ENCODE measurements around the gene DNAJC12. TPM values are rescaled to one million over a fixed set of nuclear protein-coding genes. Genes with fewer than 3 reads are reported as not detected.
A peak's percentile ranks its signal among the peaks of the same experiment; 100 is the strongest.
"Not testable (repeated sequence)": the region's sequence is repeated elsewhere in the genome, so short reads cannot be mapped to it uniquely, and the experiment has no call there.

DNAJC12 gene
- total RNA-seq, 1 donor from 2014 or later, result 3.7 TPM

GRCh38 chr10:67836972-67837371, 1.0 kb downstream of the DNAJC12 start:
- no peak for TF ChIP-seq CTCF (IDR thresholded peaks at IDR 0.05)
- TF ChIP-seq EZH2 (IDR thresholded peaks at IDR 0.05), result no peak
- no peak for TF ChIP-seq EZH2phosphoT487 (IDR thresholded peaks at IDR 0.05)
- H3K9ac ChIP-seq, result no peak overlapping the region
- H3K27ac ChIP-seq, result no peak overlapping the region
- Mint-ChIP-seq H3K27ac (no peak overlapping the region), H3K36me3 (no peaks in the 10 kb centered on the region), H3K27me3 (ENCODE audit: insufficient read depth, low read depth) (no peaks in the 10 kb centered on the region), H3K4me3 (no peak overlapping the region), H3K4me1 (peaks cover 2% of the 10 kb centered on the region), H3K9me3 (peaks cover 10% of the 10 kb centered on the region)
- H4K20me1 ChIP-seq (ENCODE audit: low read depth), result no peaks in the 10 kb centered on the region
- no peaks in the 10 kb centered on the region for H3K79me2 ChIP-seq (ENCODE audit: low read depth)
- H3K4me3 ChIP-seq, result no peak overlapping the region
- no peaks in the 10 kb centered on the region for H3K36me3 ChIP-seq
- no peaks in the 10 kb centered on the region for H3K27me3 ChIP-seq
- H3K9me3 ChIP-seq (ENCODE audit: low read depth), result no peaks in the 10 kb centered on the region
- H3F3A ChIP-seq (ENCODE audit: low read depth), result no peaks in the 10 kb centered on the region
- DNase-seq (ENCODE audit: low spot score), result no peak
- no peaks in the 10 kb centered on the region for H3K4me1 ChIP-seq
- H3K4me2 ChIP-seq, result peak overlapping the region; percentile 45
- H2AFZ ChIP-seq (replicated peaks), result no peak overlapping the region

GRCh38 chr10:67836488-67836887, 1.5 kb downstream of the DNAJC12 start:
- no peaks in the 10 kb centered on the region for H3K79me2 ChIP-seq (ENCODE audit: low read depth)
- Mint-ChIP-seq H3K27ac (no peak overlapping the region), H3K27me3 (ENCODE audit: insufficient read depth, low read depth) (no peaks in the 10 kb centered on the region), H3K9me3 (peaks cover 7% of the 10 kb centered on the region), H3K36me3 (no peaks in the 10 kb centered on the region), H3K4me3 (no peak overlapping the region), H3K4me1 (peaks cover 2% of the 10 kb centered on the region)
- no peaks in the 10 kb centered on the region for H3K36me3 ChIP-seq
- no peaks in the 10 kb centered on the region for H4K20me1 ChIP-seq (ENCODE audit: low read depth)
- H3K9me3 ChIP-seq (ENCODE audit: low read depth), result no peaks in the 10 kb centered on the region
- H3K9ac ChIP-seq, result no peak overlapping the region
- H3K27me3 ChIP-seq, result no peaks in the 10 kb centered on the region
- TF ChIP-seq EZH2phosphoT487 (IDR thresholded peaks at IDR 0.05) (no peak), CTCF (IDR thresholded peaks at IDR 0.05) (no peak), EZH2 (IDR thresholded peaks at IDR 0.05) (no peak)
- DNase-seq (ENCODE audit: low spot score), result no peak
- H3K4me3 ChIP-seq, result no peak overlapping the region
- no peak overlapping the region for H2AFZ ChIP-seq (replicated peaks)
- no peak overlapping the region for H3K27ac ChIP-seq
- H3K4me1 ChIP-seq, result no peaks in the 10 kb centered on the region
- no peak overlapping the region for H3K4me2 ChIP-seq
- no peaks in the 10 kb centered on the region for H3F3A ChIP-seq (ENCODE audit: low read depth)

GRCh38 chr10:67835541-67836394, 2.2 kb downstream of the DNAJC12 start:
- H3K4me3 Mint-ChIP-seq, result peak overlapping the region; percentile 3
- not testable (repeated sequence) for H2AFZ ChIP-seq (replicated peaks); H3K9ac ChIP-seq; H3K4me3 ChIP-seq; H3K9me3 Mint-ChIP-seq; H3K27me3 Mint-ChIP-seq (ENCODE audit: insufficient read depth, low read depth); H3K27me3 ChIP-seq; DNase-seq (ENCODE audit: low spot score); H3K4me2 ChIP-seq; H3K27ac ChIP-seq; H3K9me3 ChIP-seq (ENCODE audit: low read depth); H4K20me1 ChIP-seq (ENCODE audit: low read depth); H3K79me2 ChIP-seq (ENCODE audit: low read depth); H3K4me1 Mint-ChIP-seq; H3F3A ChIP-seq (ENCODE audit: low read depth); H3K27ac Mint-ChIP-seq; H3K36me3 Mint-ChIP-seq; H3K4me1 ChIP-seq; H3K36me3 ChIP-seq

GRCh38 chr10:67834375-67834774, 3.6 kb downstream of the DNAJC12 start:
- Mint-ChIP-seq H3K27me3 (ENCODE audit: insufficient read depth, low read depth) (no peaks in the 10 kb centered on the region), H3K27ac (no peak overlapping the region), H3K4me1 (peaks cover 2% of the 10 kb centered on the region), H3K4me3 (no peak overlapping the region), H3K36me3 (no peaks in the 10 kb centered on the region), H3K9me3 (no peaks in the 10 kb centered on the region)
- Histone ChIP-seq H3K4me3 (no peak overlapping the region), H2AFZ (replicated peaks) (no peak overlapping the region), H3K4me1 (no peaks in the 10 kb centered on the region), H3K27ac (no peak overlapping the region), H3K4me2 (no peak overlapping the region), H3K9ac (no peak overlapping the region), H4K20me1 (ENCODE audit: low read depth) (no peaks in the 10 kb centered on the region), H3K9me3 (ENCODE audit: low read depth) (no peaks in the 10 kb centered on the region), H3K27me3 (no peaks in the 10 kb centered on the region), H3K36me3 (no peaks in the 10 kb centered on the region), H3K79me2 (ENCODE audit: low read depth) (no peaks in the 10 kb centered on the region), H3F3A (ENCODE audit: low read depth) (no peaks in the 10 kb centered on the region)
- no peak for DNase-seq (ENCODE audit: low spot score)
- TF ChIP-seq EZH2 (IDR thresholded peaks at IDR 0.05) (no peak), EZH2phosphoT487 (IDR thresholded peaks at IDR 0.05) (no peak), CTCF (IDR thresholded peaks at IDR 0.05) (no peak)
